ENCODE data around the gene TBC1D21. TPM values are rescaled to one million over a fixed set of nuclear protein-coding genes. Genes with fewer than 3 reads are reported as not detected.

TBC1D21 gene
- total and polyA plus RNA-seq, 2 donors from 2014 or later: not detected

- Histone ChIP-seq H3K4me1 (ENCODE audit: control insufficient read depth in 2 of 3, insufficient read depth in 2 of 3, low read depth in 1 of 3, low read length in 3 of 3) (peaks cover 0 to 2% (median 0%) of the 10 kb centered on the region in 3 donors), H3K27me3 (ENCODE audit: control insufficient read depth, insufficient read depth, low read length) (no peaks in the 10 kb centered on the region), H3K4me3 (ENCODE audit: low read length in 3 of 3) (no peak overlapping the region), H3K9me3 (ENCODE audit: control insufficient read depth in 2 of 3, insufficient read depth in 1 of 3, low read length in 3 of 3) (no peaks in the 10 kb centered on the region), H3K9ac (ENCODE audit: low read length in 3 of 3) (no peak overlapping the region), H3K36me3 (ENCODE audit: control insufficient read depth in 2 of 3, insufficient read depth in 3 of 3, low read length in 3 of 3) (no peaks in the 10 kb centered on the region), H3K27ac (ENCODE audit: low read depth in 2 of 2, low read length in 2 of 2) (no peak overlapping the region)
- DNase-seq (no peak), FAIRE-seq (no peak)
- TF ChIP-seq, protein P1, sequence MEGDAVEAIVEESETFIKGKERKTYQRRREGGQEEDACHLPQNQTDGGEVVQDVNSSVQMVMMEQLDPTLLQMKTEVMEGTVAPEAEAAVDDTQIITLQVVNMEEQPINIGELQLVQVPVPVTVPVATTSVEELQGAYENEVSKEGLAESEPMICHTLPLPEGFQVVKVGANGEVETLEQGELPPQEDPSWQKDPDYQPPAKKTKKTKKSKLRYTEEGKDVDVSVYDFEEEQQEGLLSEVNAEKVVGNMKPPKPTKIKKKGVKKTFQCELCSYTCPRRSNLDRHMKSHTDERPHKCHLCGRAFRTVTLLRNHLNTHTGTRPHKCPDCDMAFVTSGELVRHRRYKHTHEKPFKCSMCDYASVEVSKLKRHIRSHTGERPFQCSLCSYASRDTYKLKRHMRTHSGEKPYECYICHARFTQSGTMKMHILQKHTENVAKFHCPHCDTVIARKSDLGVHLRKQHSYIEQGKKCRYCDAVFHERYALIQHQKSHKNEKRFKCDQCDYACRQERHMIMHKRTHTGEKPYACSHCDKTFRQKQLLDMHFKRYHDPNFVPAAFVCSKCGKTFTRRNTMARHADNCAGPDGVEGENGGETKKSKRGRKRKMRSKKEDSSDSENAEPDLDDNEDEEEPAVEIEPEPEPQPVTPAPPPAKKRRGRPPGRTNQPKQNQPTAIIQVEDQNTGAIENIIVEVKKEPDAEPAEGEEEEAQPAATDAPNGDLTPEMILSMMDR (IDR thresholded peaks at IDR 0.05; ENCODE audit: borderline replicate concordance, extremely low read depth, insufficient read depth): no peak
- intact Hi-C loops (cut with DNase I): no loop called here
Measured at GRCh38 chr15:73912030-73912596, 38.7 kb downstream of the TBC1D21 start.

DNA sequence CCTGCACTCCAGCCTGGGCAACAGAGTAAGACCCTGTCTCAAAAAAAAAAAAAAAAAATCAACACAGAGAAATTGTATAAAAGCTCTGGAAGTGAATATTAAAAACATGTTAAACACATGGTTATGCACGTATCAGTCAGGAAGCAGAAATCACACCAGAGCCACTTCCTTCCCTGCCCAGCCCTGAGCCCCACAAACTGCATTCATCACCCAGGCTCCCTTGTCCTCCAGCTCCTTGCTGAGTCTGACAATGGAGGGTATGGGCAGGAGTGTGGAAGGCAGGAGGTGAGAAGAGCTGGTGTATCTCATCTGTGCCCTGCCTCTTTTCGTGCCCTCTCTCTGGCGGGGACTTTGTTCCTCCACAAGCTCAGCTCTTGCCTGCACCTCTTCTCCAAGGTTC is 40.8 kb downstream of the TBC1D21 start:
- no peak overlapping the region for H3K27ac ChIP-seq (ENCODE audit: low read depth in 2 of 2, low read length in 2 of 2)
- intact Hi-C loops (cut with DNase I): no loop called here
- no peak for FAIRE-seq
- DNase-seq: peak in 1 of 5 donors; percentile 34
- no peak overlapping the region for H3K4me3 ChIP-seq (ENCODE audit: low read length in 3 of 3)
- TF ChIP-seq, protein P1 (IDR thresholded peaks at IDR 0.05; ENCODE audit: borderline replicate concordance, extremely low read depth, insufficient read depth): no peak
- H3K27me3 ChIP-seq (ENCODE audit: control insufficient read depth, insufficient read depth, low read length): no peaks in the 10 kb centered on the region
- H3K36me3 ChIP-seq (ENCODE audit: control insufficient read depth in 2 of 3, insufficient read depth in 3 of 3, low read length in 3 of 3): no peaks in the 10 kb centered on the region
- no peaks in the 10 kb centered on the region for H3K4me1 ChIP-seq (ENCODE audit: control insufficient read depth in 2 of 3, insufficient read depth in 2 of 3, low read depth in 1 of 3, low read length in 3 of 3)
- no peaks in the 10 kb centered on the region for H3K9me3 ChIP-seq (ENCODE audit: control insufficient read depth in 2 of 3, insufficient read depth in 1 of 3, low read length in 3 of 3)
- H3K9ac ChIP-seq (ENCODE audit: low read length in 3 of 3): no peak overlapping the region

DNA sequence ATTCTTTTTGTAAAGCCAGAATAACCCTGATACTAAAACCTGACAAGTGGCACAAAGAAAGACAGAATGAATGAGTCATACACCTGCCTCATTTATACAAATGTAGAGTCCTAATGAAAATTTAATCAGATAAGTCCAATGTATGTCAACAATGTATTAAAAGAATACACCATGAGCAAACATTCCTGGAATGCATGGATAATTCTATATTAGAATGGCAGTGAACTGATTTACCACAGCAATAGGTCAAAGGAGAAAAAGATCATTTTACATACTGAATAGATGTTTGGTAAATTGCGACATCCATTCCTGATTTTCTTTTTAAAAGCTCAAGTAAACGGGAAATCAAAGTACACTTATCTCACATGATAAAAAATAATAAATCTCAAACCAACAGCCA is 41.7 kb downstream of the TBC1D21 start:
- Histone ChIP-seq H3K9me3 (ENCODE audit: control insufficient read depth in 2 of 3, insufficient read depth in 1 of 3, low read length in 3 of 3) (no peaks in the 10 kb centered on the region), H3K4me1 (ENCODE audit: control insufficient read depth in 2 of 3, insufficient read depth in 2 of 3, low read depth in 1 of 3, low read length in 3 of 3) (no peaks in the 10 kb centered on the region), H3K27me3 (ENCODE audit: control insufficient read depth, insufficient read depth, low read length) (no peaks in the 10 kb centered on the region), H3K4me3 (ENCODE audit: low read length in 3 of 3) (no peak overlapping the region), H3K27ac (ENCODE audit: low read depth in 2 of 2, low read length in 2 of 2) (no peak overlapping the region), H3K9ac (ENCODE audit: low read length in 3 of 3) (no peak overlapping the region), H3K36me3 (ENCODE audit: control insufficient read depth in 2 of 3, insufficient read depth in 3 of 3, low read length in 3 of 3) (no peaks in the 10 kb centered on the region)
- intact Hi-C loops (cut with DNase I): no loop called here
- FAIRE-seq (no peak), DNase-seq (no peak)
- TF ChIP-seq, protein P1 (IDR thresholded peaks at IDR 0.05; ENCODE audit: borderline replicate concordance, extremely low read depth, insufficient read depth): no peak

DNA sequence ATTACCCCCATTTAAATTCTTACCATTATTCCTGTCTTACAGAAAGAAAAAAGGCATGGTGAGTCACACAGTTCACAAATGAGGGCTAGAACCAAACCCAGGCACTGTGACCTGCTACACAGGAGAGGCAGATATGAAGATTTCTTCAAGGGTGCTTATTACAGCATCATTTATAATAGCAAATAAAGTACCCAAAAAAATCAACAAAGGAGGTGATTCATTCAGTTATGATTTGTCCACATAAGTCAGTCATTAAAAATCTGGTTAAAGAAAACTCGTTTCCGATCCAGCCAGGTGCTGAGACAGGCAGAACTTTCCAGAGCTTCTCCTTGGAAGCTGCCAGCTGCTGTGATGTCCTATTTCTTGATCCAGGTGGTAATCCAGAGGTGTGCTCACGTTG is 45.4 kb downstream of the TBC1D21 start:
- H3K4me3 ChIP-seq (ENCODE audit: low read length in 3 of 3): no peak overlapping the region
- FAIRE-seq (no peak), DNase-seq (no peak)
- no peak overlapping the region for H3K9ac ChIP-seq (ENCODE audit: low read length in 3 of 3)
- H3K4me1 ChIP-seq (ENCODE audit: control insufficient read depth in 2 of 3, insufficient read depth in 2 of 3, low read depth in 1 of 3, low read length in 3 of 3): peaks cover 0 to 16% (median 10%) of the 10 kb centered on the region in 3 donors
- no peak overlapping the region for H3K27ac ChIP-seq (ENCODE audit: low read depth in 2 of 2, low read length in 2 of 2)
- no peaks in the 10 kb centered on the region for H3K36me3 ChIP-seq (ENCODE audit: control insufficient read depth in 2 of 3, insufficient read depth in 3 of 3, low read length in 3 of 3)
- TF ChIP-seq, protein P1 (IDR thresholded peaks at IDR 0.05; ENCODE audit: borderline replicate concordance, extremely low read depth, insufficient read depth): no peak
- no peaks in the 10 kb centered on the region for H3K27me3 ChIP-seq (ENCODE audit: control insufficient read depth, insufficient read depth, low read length)
- intact Hi-C loops (cut with DNase I): no loop called here
- no peaks in the 10 kb centered on the region for H3K9me3 ChIP-seq (ENCODE audit: control insufficient read depth in 2 of 3, insufficient read depth in 1 of 3, low read length in 3 of 3)
